Endothelial cell of umbilical vein (primary cell): ENCODE data around the gene POLR3A. TPM values are rescaled to one million over a fixed set of nuclear protein-coding genes. Genes with fewer than 3 reads are reported as not detected.

Source experiments
- BruUV-seq: library from RNA; stranded (reverse); fragments of 400-500 nt; replicated peaks from 2 replicates; lab custom pipeline; 2021; lab: Mats Ljungman, UMichigan
- CTCF ChIA-PET: fragments of 300-600, 350-600 bp; sonication (Branson Sonifier 250); formaldehyde crosslinking; loops from one replicate; lab custom pipeline; 2021; ENCODE audit warnings: antibody characterized with exemption, inconsistent platforms; lab: Charles Lee
- POLR2A ChIA-PET: fragments of 300-600, 350-600 bp; sonication (Branson Sonifier 250); formaldehyde crosslinking; loops from one replicate; lab custom pipeline; 2021; ENCODE audit warnings: antibody characterized with exemption, inconsistent platforms; lab: Charles Lee
- DNase-seq: peaks from one replicate; pipeline ENCODE4 v3.0.0-alpha.2; 2011; ENCODE audit warnings: low read depth, low spot score
- FAIRE-seq: peaks from 2 replicates; lab custom pipeline; 2011; peaks lifted over from hg19 to GRCh38; lab: Jason Lieb, UNC
- H2AFZ ChIP-seq: 2 replicates; pipeline ENCODE4 v1.6.0; 2012; ENCODE audit warnings: low read depth, low read length, control low read depth, inconsistent platforms
- H3K27ac ChIP-seq: 2 replicates; pipeline ENCODE4 v1.5.1; 2011; ENCODE audit warnings: low read depth, mild to moderate bottlenecking, control low read depth, low read length, moderate library complexity; ENCODE audit not compliant: insufficient read depth
- H3K27me3 ChIP-seq, 2 experiments: 2 replicates each; pipeline versions ENCODE4 v1.6.0 to v1.6.1; 2011; ENCODE audit warnings: low read length in 2 of 2, mixed read lengths in 1 of 2; ENCODE audit not compliant: control insufficient read depth in 2 of 2, insufficient read depth in 2 of 2
- H3K36me3 ChIP-seq, 2 experiments: 2 replicates in 1 of 2; 3 replicates in 1 of 2; pipeline ENCODE4 v1.5.1; 2011; ENCODE audit warnings: low read length in 2 of 2, mild to moderate bottlenecking in 1 of 2, moderate library complexity in 1 of 2; ENCODE audit not compliant: control insufficient read depth in 2 of 2, insufficient read depth in 2 of 2; ENCODE audit errors: extremely low read depth in 1 of 2
- H3K4me1 ChIP-seq: 3 replicates; pipeline ENCODE4 v1.5.1; 2011; ENCODE audit warnings: mild to moderate bottlenecking, low read length; ENCODE audit not compliant: control insufficient read depth, insufficient read depth; ENCODE audit errors: extremely low read depth
- H3K4me2 ChIP-seq: 2 replicates; pipeline ENCODE4 v1.6.1; 2011; ENCODE audit warnings: low read length, control low read depth, mixed read lengths; ENCODE audit not compliant: insufficient read depth
- H3K4me3 ChIP-seq, 3 experiments: fragments of 200-600 bp in 1 of 3; sonication (generic), shearing (Covaris generic) in 1 of 3; replicated peaks in 1 of 3; 2 replicates each; pipeline ENCODE4 v1.5.1; 2011 to 2016; ENCODE audit warnings: control low read depth in 3 of 3, low read length in 3 of 3, mild to moderate bottlenecking in 2 of 3, inconsistent platforms in 1 of 3, low read depth in 1 of 3, moderate library complexity in 1 of 3; ENCODE audit not compliant: insufficient read depth in 1 of 3
- H3K79me2 ChIP-seq: 2 replicates; pipeline ENCODE4 v1.6.0; 2012; ENCODE audit warnings: low read length, inconsistent platforms; ENCODE audit not compliant: control insufficient read depth, insufficient read depth
- H3K9ac ChIP-seq: replicated peaks from 2 replicates; pipeline ENCODE3; 2011; ENCODE audit warnings: low read length, control low read depth; ENCODE audit not compliant: insufficient read depth; ENCODE audit errors: extremely low read depth
- H3K9me1 ChIP-seq: replicated peaks from 3 replicates; pipeline ENCODE4 v1.6.0; 2011; ENCODE audit warnings: mild to moderate bottlenecking, low read length; ENCODE audit not compliant: control insufficient read depth, insufficient read depth; ENCODE audit errors: extremely low read depth
- H3K9me3 ChIP-seq: replicated peaks from 2 replicates; pipeline ENCODE4 v1.5.1; 2012; ENCODE audit warnings: low read length, inconsistent platforms; ENCODE audit not compliant: control insufficient read depth, insufficient read depth
- H4K20me1 ChIP-seq: replicated peaks from 2 replicates; pipeline ENCODE3; 2011; ENCODE audit warnings: mild to moderate bottlenecking, low read length; ENCODE audit not compliant: control insufficient read depth, insufficient read depth; ENCODE audit errors: extremely low read depth
- EZH2 ChIP-seq: IDR thresholded peaks from 2 replicates; pipeline ENCODE4 v1.6.1; 2012; ENCODE audit warnings: borderline replicate concordance, low read depth, mild to moderate bottlenecking, moderate library complexity, low read length, inconsistent platforms; ENCODE audit not compliant: severe bottlenecking
- FOS ChIP-seq: IDR thresholded peaks from 2 replicates; pipeline ENCODE4 v1.6.1; 2011; ENCODE audit warnings: mild to moderate bottlenecking, low read length, moderate library complexity, borderline replicate concordance; ENCODE audit not compliant: insufficient read depth
- GATA2 ChIP-seq: IDR thresholded peaks from 2 replicates; pipeline ENCODE4 v1.7.0; 2011; ENCODE audit warnings: low read depth, mild to moderate bottlenecking, moderate library complexity, mixed read lengths, low read length; ENCODE audit not compliant: insufficient read length, insufficient read depth
- JUN ChIP-seq: IDR thresholded peaks from 2 replicates; pipeline ENCODE4 v1.6.1; 2011; ENCODE audit warnings: borderline replicate concordance, low read depth; ENCODE audit not compliant: insufficient read length, insufficient read depth
- MYC ChIP-seq: IDR thresholded peaks from one replicate; pipeline ENCODE4 v1.6.1; 2011; ENCODE audit warnings: mild to moderate bottlenecking, low read depth, low read length
- POLR2A ChIP-seq: IDR thresholded peaks from 2 replicates; pipeline ENCODE4 v1.6.1; 2012; ENCODE audit warnings: low read depth, mild to moderate bottlenecking, control low read depth, low read length
- POLR2AphosphoS5 ChIP-seq: IDR thresholded peaks from 2 replicates; pipeline ENCODE4 v1.6.1; 2012; ENCODE audit warnings: low read depth, mild to moderate bottlenecking, control low read depth, low read length, moderate library complexity; ENCODE audit not compliant: insufficient read depth
- dilution Hi-C: fragments of 300-500 bp; cut with MboI; formaldehyde crosslinking; loops from one replicate; pipeline ENCODE4 v1.15.0; 2019; ENCODE audit warnings: low sequenced_read_pairs; ENCODE audit not compliant: extremely low pct_ligation_motif_present
- intact Hi-C: fragments of 100-400 bp; cut with micrococcal nuclease; formaldehyde crosslinking; loops from one replicate; pipeline ENCODE4 v1.10.0; 2022
- polyA plus RNA-seq, 4 experiments: library from polyadenylated mRNA; depleted of rRNA in 3 of 4; stranded (reverse) in 3 of 4; unstranded in 1 of 4; fragments of >200 nt; gene quantifications; 2 replicates each; pipeline versions ENCODE4 v1.2.1 to v1.2.3, GENCODE V29; 2011 to 2012; ENCODE audit warnings: missing spikeins in 1 of 4
- total RNA-seq: library from RNA; stranded (reverse); gene quantifications from 2 replicates; pipeline ENCODE4 v1.2.3, GENCODE V29; 2021
- TF ChIP-seq, protein P1 (sequence below), 2 donors: IDR thresholded peaks; 1 replicate in 1 of 2; 2 replicates in 1 of 2; pipeline ENCODE4 v1.5.1; 2011; ENCODE audit warnings: low read length in 2 of 2, mild to moderate bottlenecking in 2 of 2, moderate library complexity in 2 of 2, control low read depth in 1 of 2, inconsistent platforms in 1 of 2, low read depth in 1 of 2; ENCODE audit not compliant: insufficient read depth in 1 of 2; ENCODE audit errors: extremely low read depth in 1 of 2
- TF ChIP-seq, protein P2 (sequence below): IDR thresholded peaks from 2 replicates; pipeline ENCODE4 v1.6.1; 2011; ENCODE audit not compliant: insufficient read depth, insufficient read length

The POLR3A gene
- total and polyA plus RNA-seq, 2 donors (not counting 3 experiments of a cell fraction or from before 2014, with no cell fraction given), result 9.5 to 25.3 TPM

DNA sequence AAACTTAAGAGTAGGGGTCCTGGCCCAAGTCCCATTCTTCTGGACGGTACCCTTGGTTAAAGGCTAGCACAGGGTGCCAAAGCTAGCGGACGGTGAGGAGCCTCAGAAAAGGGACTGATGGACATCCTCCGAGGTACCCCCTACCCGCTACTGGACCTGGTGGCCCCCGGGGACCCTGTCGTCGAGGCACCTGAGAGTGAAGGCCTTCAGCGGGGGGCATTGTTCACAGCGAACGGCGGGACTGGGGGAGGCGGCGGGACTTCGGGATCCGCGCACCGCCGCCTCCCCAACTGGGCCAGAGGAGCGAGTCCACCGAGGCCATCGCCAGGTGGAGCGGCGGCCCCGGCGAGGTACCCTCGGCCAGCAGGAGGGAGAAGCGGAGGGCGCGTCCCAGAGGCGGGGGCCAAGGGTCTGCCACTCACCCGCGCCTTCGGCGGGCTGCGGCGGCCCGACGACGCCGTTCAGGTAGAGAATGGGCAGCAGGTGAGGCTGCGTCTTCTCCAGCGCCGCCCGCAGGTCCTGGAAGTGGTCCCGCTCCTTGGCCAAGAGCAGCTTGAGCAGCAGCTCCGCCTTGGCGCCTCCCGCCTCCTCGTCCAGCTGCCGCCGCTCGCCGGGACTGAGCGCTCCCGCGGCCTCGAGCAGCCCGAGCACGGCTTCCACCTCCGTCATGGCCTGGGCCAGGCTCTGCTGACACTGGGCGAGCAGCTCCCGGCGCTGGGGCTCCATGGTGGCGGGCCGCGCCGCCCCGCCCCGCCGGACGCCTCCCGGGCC, 103.3 kb downstream of the POLR3A start:
- FAIRE-seq (peak; percentile 56), DNase-seq (peak; percentile 39)
- intact Hi-C loops (loop anchor here (1.0 to 5.0 kb wide), 4 partner anchors 47 to 101 kb away; partner anchors contain the start of gene POLR3A), dilution Hi-C loops (no loop called here)
- Histone ChIP-seq H4K20me1 (no peaks in the 10 kb centered on the region), H2AFZ (peak overlapping the region; percentile 75), H3K79me2 (peaks cover 30% of the 10 kb centered on the region), H3K36me3 (no peaks in the 10 kb centered on the region), H3K9me1 (no peaks in the 10 kb centered on the region), H3K4me3 (peak overlapping the region; percentile 47 to 75 (median 53)), H3K27ac (no peak overlapping the region), H3K27me3 (peaks cover 19 to 26% of the 10 kb centered on the region in 2 experiments), H3K4me1 (peaks cover 14% of the 10 kb centered on the region), H3K9ac (peak overlapping the region; percentile 36), H3K4me2 (peak overlapping the region; percentile 93), H3K9me3 (no peaks in the 10 kb centered on the region)
- TF ChIP-seq, protein P1, sequence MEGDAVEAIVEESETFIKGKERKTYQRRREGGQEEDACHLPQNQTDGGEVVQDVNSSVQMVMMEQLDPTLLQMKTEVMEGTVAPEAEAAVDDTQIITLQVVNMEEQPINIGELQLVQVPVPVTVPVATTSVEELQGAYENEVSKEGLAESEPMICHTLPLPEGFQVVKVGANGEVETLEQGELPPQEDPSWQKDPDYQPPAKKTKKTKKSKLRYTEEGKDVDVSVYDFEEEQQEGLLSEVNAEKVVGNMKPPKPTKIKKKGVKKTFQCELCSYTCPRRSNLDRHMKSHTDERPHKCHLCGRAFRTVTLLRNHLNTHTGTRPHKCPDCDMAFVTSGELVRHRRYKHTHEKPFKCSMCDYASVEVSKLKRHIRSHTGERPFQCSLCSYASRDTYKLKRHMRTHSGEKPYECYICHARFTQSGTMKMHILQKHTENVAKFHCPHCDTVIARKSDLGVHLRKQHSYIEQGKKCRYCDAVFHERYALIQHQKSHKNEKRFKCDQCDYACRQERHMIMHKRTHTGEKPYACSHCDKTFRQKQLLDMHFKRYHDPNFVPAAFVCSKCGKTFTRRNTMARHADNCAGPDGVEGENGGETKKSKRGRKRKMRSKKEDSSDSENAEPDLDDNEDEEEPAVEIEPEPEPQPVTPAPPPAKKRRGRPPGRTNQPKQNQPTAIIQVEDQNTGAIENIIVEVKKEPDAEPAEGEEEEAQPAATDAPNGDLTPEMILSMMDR (IDR thresholded peaks at IDR 0.05; ENCODE audit: extremely low read depth in 1 of 2, insufficient read depth in 1 of 2, low read depth in 1 of 2, low read length in 2 of 2), result peak in 1 of 2 donors; percentile 7
- no peak for TF ChIP-seq MYC
- ChIA-PET CTCF (interaction anchor here (1.0 to 2.3 kb wide), 5 partner anchors 9 to 79 kb away, joined by 4 to 12 read pairs (median 7); no protein-coding TSS in a partner anchor), POLR2A (no interaction called here)
- BruUV-seq, result no TSS peak

DNA sequence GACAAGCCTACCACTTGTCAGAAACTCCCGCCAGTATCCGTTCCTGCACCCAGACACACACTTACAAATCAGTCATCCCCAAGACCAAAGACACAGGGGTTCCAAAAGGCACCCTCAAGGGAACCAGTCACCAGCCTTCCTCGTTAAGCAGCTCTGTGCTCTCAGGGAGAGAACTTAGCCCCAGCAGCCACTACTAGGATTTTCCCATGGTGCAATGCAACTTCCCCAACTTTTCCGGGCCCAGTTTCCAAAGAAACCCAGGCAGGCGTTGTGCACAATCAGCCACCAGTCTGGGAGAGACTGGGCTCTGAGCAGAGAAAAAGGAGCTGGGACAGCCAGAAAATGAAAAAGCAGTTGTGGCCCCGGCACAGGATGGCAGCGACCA, 103.9 kb downstream of the POLR3A start:
- peak; percentile 76 for FAIRE-seq
- dilution Hi-C loops, result no loop called here
- ChIA-PET CTCF (interaction anchor here (0.8 to 2.3 kb wide), 5 partner anchors 9 to 104 kb away, joined by 3 to 12 read pairs (median 5); partner anchors contain the start of gene POLR3A), POLR2A (no interaction called here)
- Histone ChIP-seq H3K27ac (no peak overlapping the region), H3K79me2 (peaks cover 32% of the 10 kb centered on the region), H3K4me3 (peak overlapping the region; percentile 47 to 75 (median 53)), H3K4me1 (peaks cover 14% of the 10 kb centered on the region), H3K4me2 (peak overlapping the region; percentile 93), H3K9me3 (no peaks in the 10 kb centered on the region), H2AFZ (peak overlapping the region; percentile 75), H3K9ac (peak overlapping the region; percentile 36), H3K36me3 (no peaks in the 10 kb centered on the region), H4K20me1 (no peaks in the 10 kb centered on the region), H3K27me3 (peaks cover 19 to 26% of the 10 kb centered on the region in 2 experiments), H3K9me1 (no peaks in the 10 kb centered on the region)
- BruUV-seq, result no TSS peak
- intact Hi-C loops, result loop anchor here (1.0 to 5.0 kb wide), 2 partner anchors 79 to 102 kb away; partner anchors contain the start of gene POLR3A
- DNase-seq, result peak; percentile 17
- no peak for TF ChIP-seq FOS
- TF ChIP-seq EZH2, result no peak
- TF ChIP-seq MYC, result no peak
- no peak for TF ChIP-seq JUN
- TF ChIP-seq, protein P1 (IDR thresholded peaks at IDR 0.05; ENCODE audit: extremely low read depth in 1 of 2, insufficient read depth in 1 of 2, low read depth in 1 of 2, low read length in 2 of 2), result no peak
- TF ChIP-seq, protein P2, sequence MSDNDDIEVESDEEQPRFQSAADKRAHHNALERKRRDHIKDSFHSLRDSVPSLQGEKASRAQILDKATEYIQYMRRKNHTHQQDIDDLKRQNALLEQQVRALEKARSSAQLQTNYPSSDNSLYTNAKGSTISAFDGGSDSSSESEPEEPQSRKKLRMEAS, result no peak
- TF ChIP-seq POLR2A, result no peak
- no peak for TF ChIP-seq POLR2AphosphoS5
- TF ChIP-seq GATA2, result no peak
